Mucosa of rectum (tissue), 2 donors: ENCODE measurements around the gene CALCOCO1.

Source experiments
- H3K27ac ChIP-seq, 2 donors: one replicate each; pipeline ENCODE4 v1.7.0; 2013; ENCODE audit warnings: inconsistent platforms in 2 of 2, low read depth in 2 of 2, low read length in 2 of 2
- H3K27me3 ChIP-seq, 2 donors: one replicate each; pipeline ENCODE4 v1.7.0; 2013; ENCODE audit warnings: low read length in 2 of 2; ENCODE audit not compliant: control insufficient read depth in 2 of 2, insufficient read depth in 2 of 2
- H3K36me3 ChIP-seq, 2 donors: one replicate each; pipeline ENCODE4 v1.7.0; 2013; ENCODE audit warnings: low read length in 2 of 2; ENCODE audit not compliant: control insufficient read depth in 2 of 2, insufficient read depth in 2 of 2
- H3K4me1 ChIP-seq, 2 donors: one replicate each; pipeline ENCODE4 v1.7.0; 2013; ENCODE audit warnings: low read length in 2 of 2, mild to moderate bottlenecking in 1 of 2; ENCODE audit not compliant: control insufficient read depth in 2 of 2, insufficient read depth in 2 of 2
- H3K4me3 ChIP-seq, 2 donors: one replicate each; pipeline ENCODE4 v1.7.0; 2013; ENCODE audit warnings: low read length in 2 of 2
- H3K9ac ChIP-seq, 2 donors: one replicate each; pipeline ENCODE4 v1.7.0; 2013; ENCODE audit warnings: low read length in 2 of 2, low read depth in 1 of 2, mild to moderate bottlenecking in 1 of 2
- H3K9me3 ChIP-seq, 2 donors: one replicate each; pipeline ENCODE4 v1.7.0; 2013; ENCODE audit warnings: low read length in 2 of 2; ENCODE audit not compliant: control insufficient read depth in 2 of 2
- donor health status: healthy.
- donor health status: Normal muscosa, but diverticular disease.

The CALCOCO1 gene

DNA sequence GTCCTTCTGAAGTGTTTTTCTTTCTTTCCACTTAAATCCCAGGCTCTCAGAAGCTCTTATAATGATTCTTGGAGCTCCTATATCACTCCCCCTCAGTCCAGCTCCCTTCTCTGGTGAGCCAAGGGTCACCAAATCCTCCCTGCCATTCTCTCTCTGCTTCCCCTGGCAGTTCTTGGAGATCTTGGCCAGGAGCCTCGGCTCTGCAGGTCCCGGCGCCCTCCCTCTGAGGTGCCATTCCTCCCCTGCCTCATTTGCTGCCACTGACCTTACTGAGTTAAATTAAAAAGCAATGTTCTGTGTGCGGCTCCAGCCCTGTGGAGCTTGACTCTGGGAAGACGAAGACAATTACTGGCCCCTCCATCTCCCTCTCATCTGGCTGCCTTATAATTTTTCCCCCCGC lies 17.5 kb upstream of the CALCOCO1 start:
- Histone ChIP-seq H3K4me3 (no peak overlapping the region), H3K9ac (no peak overlapping the region), H3K27me3 (peaks cover 49 to 77% of the 10 kb centered on the region in 2 donors)

DNA sequence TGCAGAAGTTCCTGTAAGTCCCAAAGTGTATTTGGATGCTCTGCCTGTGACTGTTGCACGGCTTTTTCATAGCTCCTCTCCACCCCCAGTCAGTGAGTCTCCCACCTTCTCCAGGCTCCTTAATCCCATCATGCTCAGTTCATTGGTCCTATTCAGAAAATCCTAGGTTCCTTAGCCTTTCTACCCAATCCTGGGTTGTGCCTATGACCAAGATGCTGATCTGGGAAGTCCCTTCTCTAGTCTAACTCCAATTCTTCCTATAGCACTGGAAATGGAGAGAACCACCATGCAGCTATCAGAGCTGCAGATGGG lies 16.8 kb upstream of the CALCOCO1 start:
- H3K9ac ChIP-seq: no peak overlapping the region
- H3K27ac ChIP-seq: no peak overlapping the region
- no peaks in the 10 kb centered on the region for H3K9me3 ChIP-seq
- no peak overlapping the region for H3K4me3 ChIP-seq
- peaks cover 52 to 77% of the 10 kb centered on the region in 2 donors for H3K27me3 ChIP-seq
- no peaks in the 10 kb centered on the region for H3K36me3 ChIP-seq
- peaks cover 3 to 8% of the 10 kb centered on the region in 2 donors for H3K4me1 ChIP-seq

More for the DNA sequence above, 17.5 kb upstream of the CALCOCO1 start:
- no peaks in the 10 kb centered on the region for H3K9me3 ChIP-seq
- peaks cover 0 to 2% of the 10 kb centered on the region in 2 donors for H3K4me1 ChIP-seq
- no peaks in the 10 kb centered on the region for H3K36me3 ChIP-seq
- no peak overlapping the region for H3K27ac ChIP-seq

GRCh38 chr12:53743266-53744129 lies 16.2 kb upstream of the CALCOCO1 start:
- H3K4me1 ChIP-seq: peaks cover 6 to 8% of the 10 kb centered on the region in 2 donors
- H3K9me3 ChIP-seq: no peaks in the 10 kb centered on the region
- no peak overlapping the region for H3K9ac ChIP-seq
- H3K27me3 ChIP-seq: peaks cover 53 to 77% of the 10 kb centered on the region in 2 donors
- H3K27ac ChIP-seq: no peak overlapping the region
- H3K36me3 ChIP-seq: no peaks in the 10 kb centered on the region
- H3K4me3 ChIP-seq: peak overlapping the region in 1 of 2 donors; percentile 44

- H3K36me3 ChIP-seq: no peaks in the 10 kb centered on the region
- no peak overlapping the region for H3K9ac ChIP-seq
- no peaks in the 10 kb centered on the region for H3K9me3 ChIP-seq
- H3K4me1 ChIP-seq: peaks cover 6% of the 10 kb centered on the region in 2 donors
- peaks cover 63 to 71% of the 10 kb centered on the region in 2 donors for H3K27me3 ChIP-seq
- H3K27ac ChIP-seq: no peak overlapping the region
- H3K4me3 ChIP-seq: no peak overlapping the region
Measured at GRCh38 chr12:53740130-53740491, 12.9 kb upstream of the CALCOCO1 start.

- Histone ChIP-seq H3K27ac (no peak overlapping the region), H3K4me3 (no peak overlapping the region), H3K27me3 (peaks cover 63 to 65% of the 10 kb centered on the region in 2 donors), H3K4me1 (peaks cover 6% of the 10 kb centered on the region in 2 donors), H3K36me3 (no peaks in the 10 kb centered on the region), H3K9me3 (no peaks in the 10 kb centered on the region), H3K9ac (no peak overlapping the region)
Measured at GRCh38 chr12:53739214-53740129, 12.2 kb upstream of the CALCOCO1 start.

- H3K27ac ChIP-seq: no peak overlapping the region
- H3K4me3 ChIP-seq: no peak overlapping the region
- H3K9me3 ChIP-seq: no peaks in the 10 kb centered on the region
- no peak overlapping the region for H3K9ac ChIP-seq
- H3K36me3 ChIP-seq: no peaks in the 10 kb centered on the region
- H3K4me1 ChIP-seq: peaks cover 6% of the 10 kb centered on the region in 2 donors
- peaks cover 60 to 63% of the 10 kb centered on the region in 2 donors for H3K27me3 ChIP-seq
Measured at GRCh38 chr12:53738406-53739213, 11.4 kb upstream of the CALCOCO1 start.

DNA sequence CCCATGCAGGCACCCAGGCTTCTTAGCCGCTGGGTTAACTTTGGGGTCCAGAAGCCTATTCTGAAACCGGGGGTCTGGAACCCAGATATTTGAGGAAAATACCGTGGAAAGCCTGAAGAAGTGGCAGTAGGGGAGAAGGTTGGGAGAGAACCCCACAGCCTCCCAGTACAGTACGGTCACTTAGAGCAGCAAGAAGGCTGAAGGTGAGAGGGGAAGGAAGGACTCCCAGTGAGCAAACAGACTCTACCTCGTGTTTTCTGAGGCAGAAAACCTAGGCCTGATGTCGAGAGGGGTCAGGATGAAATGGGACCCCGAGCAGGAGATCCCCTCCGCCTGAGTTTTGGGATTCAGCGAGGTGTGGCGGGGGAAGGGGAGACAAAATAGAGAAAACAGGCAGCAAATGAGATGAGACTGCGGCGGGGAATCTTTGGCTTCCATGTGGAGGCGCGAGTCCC lies 10.7 kb upstream of the CALCOCO1 start:
- Histone ChIP-seq H3K4me3 (no peak overlapping the region), H3K27ac (no peak overlapping the region), H3K27me3 (peaks cover 56 to 59% of the 10 kb centered on the region in 2 donors), H3K4me1 (peaks cover 6% of the 10 kb centered on the region in 2 donors), H3K36me3 (no peaks in the 10 kb centered on the region), H3K9ac (no peak overlapping the region), H3K9me3 (no peaks in the 10 kb centered on the region)

- Histone ChIP-seq H3K27me3 (peaks cover 50 to 52% of the 10 kb centered on the region in 2 donors), H3K4me1 (peaks cover 6% of the 10 kb centered on the region in 2 donors), H3K9me3 (no peaks in the 10 kb centered on the region), H3K27ac (no peak overlapping the region), H3K4me3 (no peak overlapping the region), H3K9ac (no peak overlapping the region), H3K36me3 (no peaks in the 10 kb centered on the region)
Measured at GRCh38 chr12:53737093-53737808, 10.0 kb upstream of the CALCOCO1 start.

DNA sequence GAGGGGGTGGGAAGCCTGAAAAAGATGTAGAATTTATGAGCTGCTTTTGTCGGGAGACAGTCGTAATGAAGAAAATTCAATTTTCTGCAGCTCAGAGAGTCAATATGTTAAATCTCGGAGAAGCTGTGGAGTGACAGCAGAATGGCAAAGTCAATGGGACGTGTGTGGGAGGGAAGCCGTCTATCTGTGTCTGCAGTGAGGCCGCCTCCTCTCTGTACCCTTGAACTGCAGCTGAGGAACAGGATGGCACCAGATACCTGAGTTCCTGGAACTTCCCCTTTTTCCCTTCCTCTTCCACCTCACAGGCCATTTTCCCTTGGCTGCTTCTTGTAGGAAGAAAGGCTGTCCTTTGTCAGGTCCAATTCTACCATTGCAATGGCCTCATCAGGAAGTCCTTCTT lies 9.3 kb upstream of the CALCOCO1 start:
- Histone ChIP-seq H3K27me3 (peaks cover 47 to 51% of the 10 kb centered on the region in 2 donors), H3K36me3 (no peaks in the 10 kb centered on the region), H3K9me3 (no peaks in the 10 kb centered on the region), H3K27ac (no peak overlapping the region), H3K4me1 (peaks cover 6% of the 10 kb centered on the region in 2 donors), H3K9ac (no peak overlapping the region), H3K4me3 (no peak overlapping the region)
